Loucy (cell line): Measurements from ENCODE around the gene PSMC3IP.

Experiments used
- H2AFZ ChIP-seq: fragments of 200-600 bp; sonication (generic); 2 replicates; pipeline ENCODE4 v1.6.0; 2016; ENCODE audit warnings: antibody characterized with exemption, mild to moderate bottlenecking, low read length, moderate library complexity
- H3F3A ChIP-seq: fragments of 200-600 bp; 2 replicates; pipeline ENCODE4 v1.6.0; 2016; ENCODE audit warnings: antibody characterized with exemption, low read depth, mild to moderate bottlenecking
- H3K27me3 ChIP-seq: fragments of 200-600 bp; sonication (generic); 2 replicates; pipeline ENCODE4 v1.6.1; 2014; ENCODE audit warnings: low read length, mild to moderate bottlenecking; ENCODE audit not compliant: insufficient read depth, poor library complexity, severe bottlenecking
- H3K36me3 ChIP-seq: fragments of 200-600 bp; sonication (generic); 2 replicates; pipeline ENCODE4 v1.6.1; 2016; ENCODE audit warnings: low read length; ENCODE audit not compliant: insufficient read depth
- H3K4me1 ChIP-seq: fragments of 200-600 bp; sonication (generic); 2 replicates; pipeline ENCODE4 v1.5.1; 2014; ENCODE audit warnings: low read length, mild to moderate bottlenecking; ENCODE audit not compliant: insufficient read depth, poor library complexity, severe bottlenecking
- H3K4me2 ChIP-seq: fragments of 200-600 bp; sonication (generic); 2 replicates; pipeline ENCODE4 v1.6.0; 2014; ENCODE audit warnings: antibody characterized with exemption, low read length, low read depth, mild to moderate bottlenecking; ENCODE audit not compliant: poor library complexity, severe bottlenecking
- H3K4me3 ChIP-seq: fragments of 200-600 bp; sonication (generic); 2 replicates; pipeline ENCODE4 v1.5.1; 2014; ENCODE audit warnings: low read length, mild to moderate bottlenecking, mixed read lengths; ENCODE audit not compliant: poor library complexity, severe bottlenecking
- H3K79me2 ChIP-seq: fragments of 200-600 bp; sonication (generic); 2 replicates; pipeline ENCODE4 v1.6.1; 2014; ENCODE audit warnings: low read length; ENCODE audit not compliant: insufficient read depth
- H3K9ac ChIP-seq: fragments of 200-600 bp; sonication (generic); 2 replicates; pipeline ENCODE4 v1.6.0; 2014; ENCODE audit warnings: mild to moderate bottlenecking, low read depth, low read length, moderate library complexity; ENCODE audit not compliant: poor library complexity, severe bottlenecking
- H3K9me2 ChIP-seq: fragments of 200-600 bp; sonication (generic); replicated peaks from 2 replicates; pipeline ENCODE4 v1.6.1; 2016; ENCODE audit warnings: low read depth, low read length, mixed read lengths
- H3K9me3 ChIP-seq: fragments of 200-600 bp; sonication (generic); 2 replicates; pipeline ENCODE4 v1.6.1; 2014; ENCODE audit warnings: mild to moderate bottlenecking, antibody characterized with exemption, low read length, low read depth; ENCODE audit not compliant: insufficient read depth
- H4K20me1 ChIP-seq: fragments of 200-600 bp; sonication (generic); 2 replicates; pipeline ENCODE4 v1.6.0; 2014; ENCODE audit warnings: antibody characterized with exemption, low read length, mild to moderate bottlenecking; ENCODE audit not compliant: insufficient read depth, poor library complexity, severe bottlenecking
- CTCF ChIP-seq: fragments of 200-600 bp; sonication (generic); conservative IDR thresholded peaks from 2 replicates; pipeline ENCODE4 v1.5.1; 2014; ENCODE audit warnings: mild to moderate bottlenecking, antibody characterized with exemption, low read length
- EZH2phosphoT487 ChIP-seq: fragments of 200-600 bp; IDR thresholded peaks from 2 replicates; pipeline ENCODE4 v1.6.1; 2018; ENCODE audit warnings: antibody characterized with exemption, mild to moderate bottlenecking, moderate library complexity, borderline replicate concordance

PSMC3IP gene

GRCh38 chr17:42555122-42555622 is 22.4 kb downstream of the PSMC3IP start:
- H3F3A ChIP-seq: no peaks in the 10 kb centered on the region
- H3K4me1 ChIP-seq: peaks cover 11% of the 10 kb centered on the region
- H3K79me2 ChIP-seq: peaks cover 29% of the 10 kb centered on the region
- H4K20me1 ChIP-seq: peaks cover 11% of the 10 kb centered on the region
- H3K4me3 ChIP-seq: peak overlapping the region; percentile 98
- H3K27me3 ChIP-seq: no peaks in the 10 kb centered on the region
- H3K36me3 ChIP-seq: no peaks in the 10 kb centered on the region
- peak overlapping the region; percentile 87 for H3K4me2 ChIP-seq
- no peak for TF ChIP-seq EZH2phosphoT487
- no peak for TF ChIP-seq CTCF
- no peaks in the 10 kb centered on the region for H3K9me2 ChIP-seq
- H2AFZ ChIP-seq: peak overlapping the region; percentile 89
- peak overlapping the region; percentile 88 for H3K9ac ChIP-seq
- no peaks in the 10 kb centered on the region for H3K9me3 ChIP-seq

- H2AFZ ChIP-seq: peak overlapping the region; percentile 89
Measured at GRCh38 chr17:42554250-42555121, 23.0 kb downstream of the PSMC3IP start.

GRCh38 chr17:42553866-42554249 is 23.7 kb downstream of the PSMC3IP start:
- no peaks in the 10 kb centered on the region for H3K9me2 ChIP-seq
- H3K9me3 ChIP-seq: no peaks in the 10 kb centered on the region
- H3F3A ChIP-seq: no peaks in the 10 kb centered on the region
- peaks cover 11% of the 10 kb centered on the region for H4K20me1 ChIP-seq
- H3K36me3 ChIP-seq: no peaks in the 10 kb centered on the region
- peak overlapping the region; percentile 87 for H3K4me2 ChIP-seq
- H3K9ac ChIP-seq: peak overlapping the region; percentile 88
- H3K27me3 ChIP-seq: no peaks in the 10 kb centered on the region
- H2AFZ ChIP-seq: peak overlapping the region; percentile 59; the same call in 1 of the 2 replicates
- peak overlapping the region; percentile 98 for H3K4me3 ChIP-seq
- H3K79me2 ChIP-seq: peaks cover 29% of the 10 kb centered on the region
- TF ChIP-seq EZH2phosphoT487 (no peak), CTCF (no peak; the same call in 1 of the 2 replicates)
- H3K4me1 ChIP-seq: peaks cover 11% of the 10 kb centered on the region

More at GRCh38 chr17:42554250-42555121, 23.0 kb downstream of the PSMC3IP start:
- Histone ChIP-seq H3K9me2 (no peaks in the 10 kb centered on the region), H4K20me1 (peaks cover 11% of the 10 kb centered on the region), H3F3A (no peaks in the 10 kb centered on the region), H3K4me2 (peak overlapping the region; percentile 87), H3K9me3 (no peaks in the 10 kb centered on the region), H3K4me3 (peak overlapping the region; percentile 98), H3K4me1 (peaks cover 11% of the 10 kb centered on the region), H3K27me3 (no peaks in the 10 kb centered on the region), H3K9ac (peak overlapping the region; percentile 88), H3K79me2 (peaks cover 29% of the 10 kb centered on the region), H3K36me3 (no peaks in the 10 kb centered on the region)
- TF ChIP-seq CTCF (no peak), EZH2phosphoT487 (no peak)
